Endodermal cell (in vitro differentiated cells): ENCODE data around the gene QRFPR. TPM values are rescaled to one million over a fixed set of nuclear protein-coding genes. Genes with fewer than 3 reads are reported as not detected.

Experiments used
- DNase-seq: peaks from one replicate; pipeline ENCODE4 v3.0.0-alpha.2; 2017
- H3K27ac ChIP-seq: 2 replicates; pipeline ENCODE4 v1.5.1; 2013; ENCODE audit warnings: mild to moderate bottlenecking, low read depth, low read length, moderate library complexity
- H3K27me3 ChIP-seq: 2 replicates; pipeline ENCODE4 v1.6.1; 2013; ENCODE audit warnings: mild to moderate bottlenecking, low read length, moderate library complexity; ENCODE audit not compliant: insufficient read depth, control insufficient read depth, poor library complexity, severe bottlenecking
- H3K36me3 ChIP-seq: 2 replicates; pipeline ENCODE4 v1.7.0; 2013; ENCODE audit warnings: mild to moderate bottlenecking, low read length, moderate library complexity; ENCODE audit not compliant: control insufficient read depth, insufficient read depth
- H3K4me1 ChIP-seq: one replicate; pipeline ENCODE4 v1.7.0; 2013; ENCODE audit warnings: low read length; ENCODE audit not compliant: control insufficient read depth, insufficient read depth
- H3K4me3 ChIP-seq: 2 replicates; pipeline ENCODE4 v1.5.1; 2013; ENCODE audit warnings: mild to moderate bottlenecking, low read length, moderate library complexity
- H3K9ac ChIP-seq: 2 replicates; pipeline ENCODE4 v1.6.1; 2013; ENCODE audit warnings: mild to moderate bottlenecking, low read length, moderate library complexity; ENCODE audit not compliant: poor library complexity, severe bottlenecking; ENCODE audit errors: extremely low read depth
- H3K9me3 ChIP-seq: 2 replicates; pipeline ENCODE4 v1.6.1; 2013; ENCODE audit warnings: mild to moderate bottlenecking, low read length, moderate library complexity; ENCODE audit not compliant: control insufficient read depth
- H3K27ac Mint-ChIP-seq: 2 replicates; pipeline ENCODE4 v1.8.0; 2020; ENCODE audit warnings: mixed read lengths
- H3K27me3 Mint-ChIP-seq: 2 replicates; pipeline ENCODE4 v1.8.0; 2021; ENCODE audit warnings: mild to moderate bottlenecking, mixed read lengths; ENCODE audit not compliant: insufficient read depth
- H3K36me3 Mint-ChIP-seq: 2 replicates; pipeline ENCODE4 v1.8.0; 2020; ENCODE audit warnings: low read depth, mixed read lengths
- H3K4me1 Mint-ChIP-seq: 2 replicates; pipeline ENCODE4 v1.8.0; 2020; ENCODE audit warnings: mixed read lengths
- H3K4me3 Mint-ChIP-seq: 2 replicates; pipeline ENCODE4 v1.8.0; 2020; ENCODE audit warnings: mild to moderate bottlenecking, moderate library complexity, mixed read lengths
- H3K9me3 Mint-ChIP-seq: 2 replicates; pipeline ENCODE4 v1.8.0; 2020; ENCODE audit warnings: mild to moderate bottlenecking, mixed read lengths
- CTCF ChIP-seq: fragments of 200-600 bp; sonication (generic); conservative IDR thresholded peaks from 2 replicates; pipeline ENCODE4 v1.5.0; 2021; ENCODE audit warnings: antibody characterized with exemption, mild to moderate bottlenecking
- WGBS, 2 experiments: methylation state at CpG; one replicate each; pipeline versions ENCODE4 v1.1.5 to v1.1.7; 2013; ENCODE audit warnings: missing lambda C conversion rate in 2 of 2, mixed read lengths in 1 of 2; ENCODE audit not compliant: insufficient coverage in 1 of 2, insufficient read length in 1 of 2; 5-methylcytosine and 5-hydroxymethylcytosine counted together
- long read RNA-seq, 4 experiments: library from polyadenylated mRNA in 2 of 4; library from RNA in 1 of 4; library from capped mRNA in 1 of 4; stranded (forward) in 3 of 4; unstranded in 1 of 4; transcript quantifications; one replicate each; pipeline ENCODE4 v2.0.0, GENCODE V29; 2020 to 2021; ENCODE audit warnings: inconsistent platforms in 1 of 4
- polyA plus RNA-seq, 2 experiments: library from polyadenylated mRNA; stranded (reverse); fragments of 50-300 nt; gene quantifications; one replicate each; pipeline ENCODE4 v1.2.3, GENCODE V29; 2013
- total RNA-seq, 2 donors: library from RNA; stranded (reverse); fragmentation: NEBNext Ultra II Directional in 1 of 2; extraction: Animal tissue kit (Norgen Biotek cat#: 25700) in 1 of 2; gene quantifications; 2 replicates in 1 of 2; 3 replicates in 1 of 2; pipeline ENCODE4 v1.2.1, GENCODE V29; 2021

The QRFPR gene
- under 1 TPM in 1 of 2 donors, not detected in 1; 0.22 TPM for total RNA-seq
- 0.18 TPM for polyA plus RNA-seq (2013, experiment 1 of 2)
- polyA plus RNA-seq (2013, experiment 2 of 2): 0.21 TPM
- long read RNA-seq, experiment 1, partial matches to known transcripts: 0 of 2 reads
- long read RNA-seq, experiment 1, other reads (novel, unspliced or antisense): 0 of 2 reads
- long read RNA-seq, experiment 2, partial matches to known transcripts: 0 of 1 reads
- long read RNA-seq, experiment 2, other reads (novel, unspliced or antisense): 0 of 1 reads
- long read RNA-seq, experiment 3: 0 reads
- long read RNA-seq, experiment 4: 0 reads

DNA sequence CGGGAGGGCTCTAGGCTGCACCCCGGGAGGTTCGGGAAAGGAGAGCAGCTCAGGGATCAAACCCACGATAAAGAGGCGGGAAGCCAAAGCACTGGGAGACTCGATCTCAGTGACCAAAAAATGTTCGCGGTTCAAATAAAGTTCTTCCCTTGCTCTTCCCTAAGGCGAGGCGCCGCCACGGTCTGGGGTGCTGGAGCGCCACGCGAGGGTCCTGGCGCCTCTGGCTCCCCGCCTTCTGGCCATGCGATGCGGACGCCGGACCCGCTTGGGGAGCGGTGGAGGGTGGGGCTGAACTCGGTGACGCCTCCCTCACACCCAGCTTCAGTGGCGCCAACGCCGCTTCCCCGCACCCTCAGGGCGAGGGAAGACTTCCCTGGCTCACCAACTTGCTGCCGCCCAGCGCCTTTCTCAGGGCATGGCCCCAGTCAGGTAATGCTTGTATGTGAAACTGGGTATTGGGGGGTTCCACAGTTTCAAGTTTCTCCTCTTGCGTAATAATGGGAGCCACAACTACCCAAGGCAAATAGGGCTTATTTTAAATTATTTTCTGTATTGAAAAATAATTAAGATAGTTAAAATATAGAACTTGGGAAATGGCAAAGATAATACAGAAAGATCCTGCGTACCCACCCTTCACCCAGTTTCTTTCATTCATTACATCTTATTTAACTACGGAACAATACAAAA lies at the start of gene QRFPR:
Gene QRFPR, minus strand, starts transcription at position 243 of the 687 bp plus-strand sequence. CDS start 371 bp downstream, outside the sequence.
- H3K9me3 Mint-ChIP-seq: no peaks in the 10 kb centered on the region
- H3K9ac ChIP-seq: no peak within 1 kb of the TSS

DNA sequence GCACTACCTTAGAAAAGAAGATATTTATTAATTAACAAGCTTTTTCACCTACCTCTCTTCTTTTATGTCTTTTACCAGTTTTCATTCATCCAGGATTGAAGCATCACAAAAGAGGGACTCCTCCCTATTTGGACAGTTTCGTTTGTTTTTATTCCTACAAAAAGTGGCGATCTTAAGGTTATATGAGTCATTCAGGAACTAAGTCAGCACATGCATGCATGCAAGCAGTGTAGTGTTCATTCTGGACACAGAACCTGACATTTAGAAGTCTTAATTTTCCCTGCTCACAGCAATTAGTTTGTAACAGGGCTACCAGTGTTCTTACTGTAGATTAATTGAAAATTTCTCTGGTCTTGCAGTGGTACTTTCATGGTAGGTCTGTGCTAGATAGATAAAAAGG lies 47.9 kb upstream of the QRFPR start:
- Histone ChIP-seq H3K36me3 (no peaks in the 10 kb centered on the region), H3K27me3 (no peaks in the 10 kb centered on the region), H3K4me3 (no peak overlapping the region), H3K9me3 (no peaks in the 10 kb centered on the region), H3K27ac (no peak overlapping the region), H3K4me1 (no peaks in the 10 kb centered on the region), H3K9ac (no peak overlapping the region)
- peaks cover 3% of the 10 kb centered on the region for H3K4me1 Mint-ChIP-seq
- no peaks in the 10 kb centered on the region for H3K27me3 Mint-ChIP-seq
- H3K4me3 Mint-ChIP-seq: no peak overlapping the region
- no peak overlapping the region for H3K27ac Mint-ChIP-seq
- peaks cover 10% of the 10 kb centered on the region for H3K9me3 Mint-ChIP-seq
- TF ChIP-seq CTCF: no peak
- no peaks in the 10 kb centered on the region for H3K36me3 Mint-ChIP-seq
- DNase-seq: no peak
- WGBS, 2 experiments: 89 to 94% methylated on average over 2 of the region's 2 CpGs

More for the DNA sequence above, at the start of gene QRFPR:
- Histone ChIP-seq H3K27me3 (peaks cover 41% of the 10 kb centered on the region), H3K4me1 (no peaks in the 10 kb centered on the region), H3K36me3 (no peaks in the 10 kb centered on the region), H3K4me3 (peak within 1 kb of the TSS; percentile 79), H3K27ac (no peak within 1 kb of the TSS), H3K9me3 (no peaks in the 10 kb centered on the region)
- no peaks in the 10 kb centered on the region for H3K36me3 Mint-ChIP-seq
- WGBS, 2 experiments: 10 to 12% methylated on average over 7 to 34 of the region's 35 CpGs
- no peak within 1 kb of the TSS for H3K27ac Mint-ChIP-seq
- peaks cover 59% of the 10 kb centered on the region for H3K27me3 Mint-ChIP-seq
- H3K4me1 Mint-ChIP-seq: no peaks in the 10 kb centered on the region
- peak within 1 kb of the TSS; percentile 51 for H3K4me3 Mint-ChIP-seq
- peak; percentile 86 for DNase-seq
- TF ChIP-seq CTCF: no peak

DNA sequence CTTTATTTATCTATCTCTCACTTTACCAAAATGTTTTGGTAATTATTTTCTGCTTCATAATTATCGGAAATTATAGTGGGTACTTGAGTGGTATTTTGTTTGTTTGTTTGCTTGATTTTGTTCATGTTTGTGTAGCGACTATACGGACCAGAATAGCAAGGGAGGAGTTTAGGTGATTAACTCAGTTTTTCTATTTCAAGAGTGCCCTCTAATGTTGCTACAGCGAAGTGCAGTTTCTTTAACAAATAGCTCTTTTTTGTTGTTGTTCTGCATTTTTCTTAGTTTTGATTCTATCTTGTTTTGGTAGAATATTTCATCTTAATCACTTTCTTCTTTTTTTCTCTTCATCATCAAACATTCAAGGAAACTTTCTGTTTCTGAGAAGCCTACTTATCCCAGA lies 40.8 kb upstream of the QRFPR start:
- DNase-seq: no peak
- WGBS, 2 experiments: 57 to 85% methylated on average over 2 to 4 of the region's 4 CpGs
- Histone ChIP-seq H3K9me3 (no peaks in the 10 kb centered on the region), H3K27ac (no peak overlapping the region), H3K36me3 (no peaks in the 10 kb centered on the region), H3K4me1 (no peaks in the 10 kb centered on the region), H3K27me3 (no peaks in the 10 kb centered on the region), H3K9ac (no peak overlapping the region), H3K4me3 (no peak overlapping the region)
- Mint-ChIP-seq H3K4me3 (no peak overlapping the region), H3K4me1 (no peaks in the 10 kb centered on the region), H3K27me3 (no peaks in the 10 kb centered on the region), H3K9me3 (peaks cover 1% of the 10 kb centered on the region), H3K27ac (no peak overlapping the region), H3K36me3 (no peaks in the 10 kb centered on the region)
- TF ChIP-seq CTCF: peak; percentile 80
